PC-9 (cell line): ENCODE results near the gene AKR1E2. TPM values are rescaled to one million over a fixed set of nuclear protein-coding genes. Genes with fewer than 3 reads are reported as not detected.

Experiments used
- BruUV-seq: library from RNA; stranded (reverse); fragments of 400-500 nt; replicated peaks from 2 replicates; lab custom pipeline; 2021; lab: Mats Ljungman, UMichigan
- CTCF ChIA-PET: fragments of 300-600 bp; sonication (Branson Sonifier 250); formaldehyde crosslinking; loops from one replicate; lab custom pipeline; 2022; ENCODE audit warnings: antibody characterized with exemption; lab: Charles Lee
- POLR2A ChIA-PET: fragments of 300-600 bp; sonication (Branson Sonifier 250); formaldehyde crosslinking; loops from one replicate; lab custom pipeline; 2022; ENCODE audit warnings: antibody characterized with exemption; ENCODE audit not compliant: unreplicated experiment; lab: Charles Lee
- DNase-seq, 2 experiments: peaks; one replicate each; pipeline versions ENCODE4 v3.0.0 to v3.0.0-alpha.2; 2015 to 2022; ENCODE audit warnings: mixed read lengths in 1 of 2
- H2AFZ ChIP-seq: fragments of 200-600 bp; sonication (generic); 2 replicates; pipeline ENCODE4 v1.8.1; 2017; ENCODE audit warnings: antibody characterized with exemption
- H3F3A ChIP-seq: fragments of 200-600 bp; sonication (generic); 2 replicates; pipeline ENCODE4 v1.8.1; 2017; ENCODE audit warnings: antibody characterized with exemption, mild to moderate bottlenecking, low read depth; ENCODE audit not compliant: insufficient read depth
- H3K27ac ChIP-seq: fragments of 200-600 bp; sonication (generic); 2 replicates; pipeline ENCODE4 v1.6.1; 2016; ENCODE audit warnings: mixed run types
- H3K27me3 ChIP-seq: fragments of 200-600 bp; sonication (generic); 2 replicates; pipeline ENCODE4 v1.6.1; 2016; ENCODE audit warnings: low read depth, mixed run types; ENCODE audit not compliant: insufficient read depth
- H3K36me3 ChIP-seq: fragments of 200-600 bp; sonication (generic); 2 replicates; pipeline ENCODE4 v1.6.1; 2016; ENCODE audit warnings: low read depth, mixed run types
- H3K4me1 ChIP-seq: fragments of 200-600 bp; sonication (generic); replicated peaks from 2 replicates; pipeline ENCODE4 v1.6.1; 2016; ENCODE audit warnings: mixed run types; ENCODE audit not compliant: insufficient read depth
- H3K4me2 ChIP-seq: fragments of 200-600 bp; sonication (generic); 2 replicates; pipeline ENCODE4 v1.6.1; 2017; ENCODE audit warnings: mixed run types
- H3K4me3 ChIP-seq: fragments of 200-600 bp; sonication (generic); 2 replicates; pipeline ENCODE4 v1.6.1; 2016; ENCODE audit warnings: mixed run types
- H3K79me2 ChIP-seq: fragments of 200-600 bp; sonication (generic); 2 replicates; pipeline ENCODE4 v1.6.1; 2017; ENCODE audit warnings: low read depth, mixed run types
- H3K9me2 ChIP-seq: fragments of 200-600 bp; sonication (generic); 2 replicates; pipeline ENCODE4 v1.8.1; 2017; ENCODE audit warnings: mild to moderate bottlenecking; ENCODE audit not compliant: insufficient read depth
- H3K9me3 ChIP-seq: fragments of 200-600 bp; sonication (generic); 2 replicates; pipeline ENCODE4 v1.8.1; 2016; ENCODE audit warnings: low read depth; ENCODE audit not compliant: insufficient read depth
- H4K20me1 ChIP-seq: fragments of 200-600 bp; sonication (generic); 2 replicates; pipeline ENCODE4 v1.8.1; 2017; ENCODE audit not compliant: insufficient read depth
- EZH2 ChIP-seq: fragments of 200-600 bp; sonication (generic); IDR thresholded peaks from 2 replicates; pipeline ENCODE4 v1.8.0; 2017; ENCODE audit warnings: antibody characterized with exemption, low read depth
- intact Hi-C: fragments of 100-400 bp; cut with micrococcal nuclease; formaldehyde crosslinking; loops from one replicate; pipeline ENCODE4 v1.10.0; 2022; ENCODE audit not compliant: unreplicated experiment
- total RNA-seq: library from RNA; stranded (reverse); gene quantifications from 2 replicates; pipeline ENCODE4 v1.2.3, GENCODE V29; 2021
- TF ChIP-seq, protein P1 (sequence below): fragments of 200-600 bp; sonication (generic); conservative IDR thresholded peaks from 2 replicates; pipeline ENCODE4 v1.6.1; 2017; ENCODE audit warnings: mixed run types, antibody characterized with exemption, mild to moderate bottlenecking, moderate library complexity

The AKR1E2 gene
- total RNA-seq, 1 experiment from 2014 or later = 1.9 TPM

DNA sequence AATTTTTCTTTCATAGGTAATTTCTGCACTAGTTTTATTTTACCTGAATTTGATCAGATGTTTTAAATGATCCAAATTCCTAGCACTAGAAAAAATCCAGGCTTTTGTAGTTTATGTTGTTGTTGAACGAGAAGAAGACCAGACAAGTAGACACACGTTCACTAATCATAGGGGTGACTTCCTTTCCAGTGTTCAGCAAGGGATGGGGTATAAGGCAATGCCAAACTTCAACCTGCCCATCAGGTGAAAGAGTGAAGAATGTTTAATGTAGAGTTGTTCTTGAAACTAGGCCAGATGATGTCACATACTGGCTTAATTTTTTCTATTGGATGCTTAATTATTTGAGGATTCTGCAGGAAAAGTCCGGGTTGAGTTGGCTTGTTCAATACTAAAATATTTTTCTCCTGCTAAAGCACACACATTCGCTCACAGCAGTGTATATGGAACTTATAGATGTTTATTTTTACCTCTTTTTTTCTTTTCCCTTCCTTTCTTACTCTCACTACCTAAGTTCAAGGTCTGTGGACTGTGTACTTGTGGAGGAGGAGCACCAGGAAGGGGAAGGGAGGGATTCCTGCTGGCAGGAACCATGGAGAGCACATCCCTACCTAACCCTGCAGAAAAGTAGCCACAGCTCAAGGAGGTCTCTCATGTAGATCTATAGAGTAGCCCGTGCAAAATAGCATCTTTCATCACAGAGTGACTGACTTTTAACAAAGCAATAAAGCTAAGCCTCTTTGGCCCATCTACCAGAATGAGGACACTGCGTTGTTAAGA lies 23.1 kb upstream of the AKR1E2 start:
- Histone ChIP-seq H3K9me2 (no peaks in the 10 kb centered on the region), H3F3A (no peaks in the 10 kb centered on the region), H3K4me1 (no peaks in the 10 kb centered on the region; the same call in 1 of the 2 replicates), H3K9me3 (no peaks in the 10 kb centered on the region), H3K4me2 (no peak overlapping the region), H3K79me2 (no peaks in the 10 kb centered on the region), H3K27ac (no peak overlapping the region), H3K27me3 (no peaks in the 10 kb centered on the region), H4K20me1 (no peaks in the 10 kb centered on the region), H2AFZ (no peak overlapping the region), H3K4me3 (no peak overlapping the region), H3K36me3 (no peaks in the 10 kb centered on the region)
- DNase-seq = no peak
- ChIA-PET CTCF (interaction anchor here (0.6 kb wide), 1 partner anchor 111 kb away, joined by 7 read pairs; no protein-coding TSS in a partner anchor), POLR2A (no interaction called here)
- no peak for TF ChIP-seq EZH2
- TF ChIP-seq, protein P1, sequence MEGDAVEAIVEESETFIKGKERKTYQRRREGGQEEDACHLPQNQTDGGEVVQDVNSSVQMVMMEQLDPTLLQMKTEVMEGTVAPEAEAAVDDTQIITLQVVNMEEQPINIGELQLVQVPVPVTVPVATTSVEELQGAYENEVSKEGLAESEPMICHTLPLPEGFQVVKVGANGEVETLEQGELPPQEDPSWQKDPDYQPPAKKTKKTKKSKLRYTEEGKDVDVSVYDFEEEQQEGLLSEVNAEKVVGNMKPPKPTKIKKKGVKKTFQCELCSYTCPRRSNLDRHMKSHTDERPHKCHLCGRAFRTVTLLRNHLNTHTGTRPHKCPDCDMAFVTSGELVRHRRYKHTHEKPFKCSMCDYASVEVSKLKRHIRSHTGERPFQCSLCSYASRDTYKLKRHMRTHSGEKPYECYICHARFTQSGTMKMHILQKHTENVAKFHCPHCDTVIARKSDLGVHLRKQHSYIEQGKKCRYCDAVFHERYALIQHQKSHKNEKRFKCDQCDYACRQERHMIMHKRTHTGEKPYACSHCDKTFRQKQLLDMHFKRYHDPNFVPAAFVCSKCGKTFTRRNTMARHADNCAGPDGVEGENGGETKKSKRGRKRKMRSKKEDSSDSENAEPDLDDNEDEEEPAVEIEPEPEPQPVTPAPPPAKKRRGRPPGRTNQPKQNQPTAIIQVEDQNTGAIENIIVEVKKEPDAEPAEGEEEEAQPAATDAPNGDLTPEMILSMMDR = no peak
- intact Hi-C loops = no loop called here
- no TSS peak for BruUV-seq

DNA sequence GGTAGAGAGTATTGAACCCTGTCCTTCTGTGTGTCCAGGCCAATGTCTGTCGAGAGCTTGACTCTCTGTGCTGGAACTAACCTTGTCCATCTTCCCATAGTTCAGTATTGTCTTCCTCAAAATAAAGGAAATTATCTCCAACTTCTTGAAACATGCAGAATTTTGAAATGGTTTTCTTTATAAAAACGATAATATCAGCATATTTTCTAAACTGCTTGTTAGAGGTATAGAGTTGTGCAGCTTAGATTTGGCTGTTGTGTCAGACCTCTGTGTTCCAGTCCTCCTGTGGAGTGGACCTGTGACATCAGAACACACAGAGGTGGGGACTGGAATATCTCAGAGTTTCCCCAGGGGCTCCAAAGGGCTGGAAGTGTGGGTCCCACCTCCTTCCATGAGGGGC lies 22.2 kb upstream of the AKR1E2 start:
- Histone ChIP-seq H3K4me2 (no peak overlapping the region), H3F3A (no peaks in the 10 kb centered on the region), H3K9me2 (no peaks in the 10 kb centered on the region), H3K4me3 (no peak overlapping the region), H4K20me1 (no peaks in the 10 kb centered on the region), H3K27me3 (no peaks in the 10 kb centered on the region), H3K4me1 (no peaks in the 10 kb centered on the region; the same call in 1 of the 2 replicates), H3K36me3 (no peaks in the 10 kb centered on the region), H2AFZ (no peak overlapping the region), H3K27ac (no peak overlapping the region), H3K9me3 (no peaks in the 10 kb centered on the region), H3K79me2 (no peaks in the 10 kb centered on the region)
- no peak for TF ChIP-seq EZH2
- TF ChIP-seq, protein P1 = no peak
- no peak for DNase-seq
- intact Hi-C loops = no loop called here
- POLR2A ChIA-PET = interaction anchor here (0.6 kb wide), 1 partner anchor 975 kb away, joined by 17 read pairs; no protein-coding TSS in a partner anchor
- CTCF ChIA-PET = no interaction called here
- BruUV-seq = no TSS peak

DNA sequence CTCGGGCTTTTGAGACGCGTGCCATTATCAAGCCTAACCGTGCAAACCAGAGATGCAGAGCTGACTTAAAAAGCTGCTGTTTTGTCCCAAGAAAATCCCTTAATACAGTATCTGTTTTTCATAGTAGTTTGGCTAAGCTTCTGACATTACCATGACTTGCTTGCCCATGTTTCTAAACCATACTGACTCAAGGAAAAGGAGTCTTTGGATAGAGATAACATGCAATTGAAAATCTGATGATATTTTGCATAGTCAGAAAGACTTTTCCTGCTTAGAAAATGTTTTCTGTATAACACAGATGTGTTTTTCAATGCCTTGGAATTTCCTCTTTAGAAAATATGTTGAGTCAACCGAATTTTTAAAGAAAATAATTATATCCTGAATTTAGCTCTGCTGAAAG lies 21.5 kb upstream of the AKR1E2 start:
- H3K36me3 ChIP-seq = no peaks in the 10 kb centered on the region
- no peak overlapping the region for H3K4me2 ChIP-seq
- no peak overlapping the region for H3K27ac ChIP-seq
- no peak for DNase-seq
- no peaks in the 10 kb centered on the region for H4K20me1 ChIP-seq
- TF ChIP-seq, protein P1 = no peak
- no peak for TF ChIP-seq EZH2
- no peaks in the 10 kb centered on the region for H3K9me3 ChIP-seq
- no peak overlapping the region for H3K4me3 ChIP-seq
- ChIA-PET CTCF (no interaction called here), POLR2A (no interaction called here)
- no peak overlapping the region for H2AFZ ChIP-seq
- intact Hi-C loops = no loop called here
- no peaks in the 10 kb centered on the region; the same call in 1 of the 2 replicates for H3K4me1 ChIP-seq
- no peaks in the 10 kb centered on the region for H3K27me3 ChIP-seq
- no peaks in the 10 kb centered on the region for H3K9me2 ChIP-seq
- no peaks in the 10 kb centered on the region for H3F3A ChIP-seq
- no TSS peak for BruUV-seq
- no peaks in the 10 kb centered on the region for H3K79me2 ChIP-seq
